GM23338 (cell line): ENCODE measurements around the gene ALOX15B. TPM values are rescaled to one million over a fixed set of nuclear protein-coding genes. Genes with fewer than 3 reads are reported as not detected.

Source experiments
- ATAC-seq: fragments of 200-7000 bp; cut with Tn5 transposase; 3 replicates; pipeline ENCODE4 v1.9.1; 2020
- DNase-seq: peaks from one replicate; pipeline ENCODE4 v3.0.0-alpha.2; 2015; ENCODE audit warnings: low spot score
- H2AFZ ChIP-seq: fragments of 200-600 bp; sonication (generic); 2 replicates; pipeline ENCODE4 v1.8.0; 2016; ENCODE audit warnings: antibody characterized with exemption, mild to moderate bottlenecking, moderate library complexity
- H3F3A ChIP-seq: fragments of 200-600 bp; sonication (generic); replicated peaks from 2 replicates; pipeline ENCODE4 v1.8.0; 2017; ENCODE audit warnings: antibody characterized with exemption, mixed run types, low read depth
- H3K27ac ChIP-seq: fragments of 200-600 bp; sonication (generic); 2 replicates; pipeline ENCODE4 v1.6.1; 2016; ENCODE audit warnings: low read depth
- H3K27me3 ChIP-seq: fragments of 200-600 bp; sonication (generic); 2 replicates; pipeline ENCODE4 v1.8.0; 2016; ENCODE audit warnings: mild to moderate bottlenecking, mixed run types, moderate library complexity; ENCODE audit not compliant: insufficient read depth
- H3K36me3 ChIP-seq: fragments of 200-600 bp; sonication (generic); 2 replicates; pipeline ENCODE4 v1.8.0; 2016; ENCODE audit warnings: mild to moderate bottlenecking; ENCODE audit not compliant: insufficient read depth
- H3K4me1 ChIP-seq: fragments of 200-600 bp; sonication (generic); 2 replicates; pipeline ENCODE4 v1.8.0; 2016; ENCODE audit warnings: mild to moderate bottlenecking, moderate library complexity; ENCODE audit not compliant: insufficient read depth
- H3K4me2 ChIP-seq: fragments of 200-600 bp; sonication (generic); 2 replicates; pipeline ENCODE4 v1.7.1; 2017; ENCODE audit warnings: mixed run types
- H3K4me3 ChIP-seq: fragments of 200-600 bp; sonication (generic); 2 replicates; pipeline ENCODE4 v1.6.1; 2016; ENCODE audit warnings: mixed run types
- H3K79me2 ChIP-seq: fragments of 200-600 bp; sonication (generic); replicated peaks from 2 replicates; pipeline ENCODE4 v1.8.0; 2017; ENCODE audit warnings: mild to moderate bottlenecking; ENCODE audit not compliant: insufficient read depth
- H3K9me2 ChIP-seq: fragments of 200-600 bp; sonication (generic); 2 replicates; pipeline ENCODE4 v1.8.0; 2017; ENCODE audit not compliant: insufficient read depth
- H4K20me1 ChIP-seq: fragments of 200-600 bp; sonication (generic); replicated peaks from 2 replicates; pipeline ENCODE4 v1.8.0; 2017; ENCODE audit warnings: mild to moderate bottlenecking; ENCODE audit not compliant: insufficient read depth
- H3K27ac Mint-ChIP-seq: 2 replicates; pipeline ENCODE4 v1.8.0; 2020; ENCODE audit warnings: inconsistent platforms, mild to moderate bottlenecking, moderate library complexity, mixed read lengths
- H3K27me3 Mint-ChIP-seq: 3 replicates; pipeline ENCODE4 v1.8.0; 2022; ENCODE audit warnings: low read depth, mild to moderate bottlenecking, moderate library complexity, mixed read lengths, inconsistent platforms; ENCODE audit not compliant: insufficient read depth, poor library complexity
- H3K36me3 Mint-ChIP-seq: 3 replicates; pipeline ENCODE4 v1.8.0; 2021; ENCODE audit warnings: low read depth, mild to moderate bottlenecking, inconsistent platforms, moderate library complexity, mixed read lengths
- H3K4me1 Mint-ChIP-seq: 3 replicates; pipeline ENCODE4 v1.8.0; 2020; ENCODE audit warnings: mild to moderate bottlenecking, inconsistent platforms, mixed read lengths
- H3K4me3 Mint-ChIP-seq: 3 replicates; pipeline ENCODE4 v1.8.0; 2021; ENCODE audit warnings: moderate library complexity, mild to moderate bottlenecking, inconsistent platforms, mixed read lengths
- H3K9me3 Mint-ChIP-seq: 3 replicates; pipeline ENCODE4 v1.8.0; 2020; ENCODE audit warnings: moderate library complexity, mild to moderate bottlenecking, inconsistent platforms, mixed read lengths
- CREB1 ChIP-seq: fragments of 250-450 bp; sonication (Bioruptor Pico); IDR thresholded peaks from 2 replicates; pipeline ENCODE4 v1.5.0; 2020; ENCODE audit warnings: low read depth, mild to moderate bottlenecking, moderate library complexity
- CTCF ChIP-seq, 2 experiments: fragments of 200-600 bp in 1 of 2; sonication (generic) in 1 of 2; conservative IDR thresholded peaks; 2 replicates each; pipeline versions ENCODE4 v1.5.1 to v1.6.1; 2016 to 2017; ENCODE audit warnings: antibody characterized with exemption in 2 of 2, low read depth in 2 of 2, mild to moderate bottlenecking in 2 of 2, moderate library complexity in 1 of 2
- ETS1 ChIP-seq: IDR thresholded peaks from 2 replicates; pipeline ENCODE4 v1.6.1; 2016; ENCODE audit warnings: antibody characterized with exemption
- EZH2 ChIP-seq: fragments of 200-600 bp; sonication (generic); IDR thresholded peaks from one replicate; pipeline ENCODE4 v1.8.0; 2017; ENCODE audit warnings: antibody characterized with exemption, mild to moderate bottlenecking, low read depth; ENCODE audit not compliant: unreplicated experiment
- EZH2phosphoT487 ChIP-seq: fragments of 200-600 bp; sonication (generic); IDR thresholded peaks from one replicate; pipeline ENCODE4 v1.8.1; 2018; ENCODE audit warnings: antibody characterized with exemption; ENCODE audit not compliant: unreplicated experiment
- JUNB ChIP-seq: IDR thresholded peaks from one replicate; pipeline ENCODE4 v1.6.1; 2016; ENCODE audit warnings: antibody characterized with exemption; ENCODE audit not compliant: unreplicated experiment
- POLR2AphosphoS5 ChIP-seq: IDR thresholded peaks from 2 replicates; pipeline ENCODE4 v1.6.1; 2016; ENCODE audit warnings: antibody characterized with exemption, low read depth
- REST ChIP-seq: IDR thresholded peaks from one replicate; pipeline ENCODE4 v1.6.1; 2018; ENCODE audit warnings: antibody characterized with exemption; ENCODE audit not compliant: unreplicated experiment
- STAT1 ChIP-seq: IDR thresholded peaks from one replicate; pipeline ENCODE4 v1.6.1; 2016; ENCODE audit warnings: antibody characterized with exemption; ENCODE audit not compliant: unreplicated experiment
- ZNF114 ChIP-seq: fragments of 250-450 bp; sonication (Bioruptor Pico); IDR thresholded peaks from 2 replicates; pipeline ENCODE4 v1.5.0; 2020; ENCODE audit warnings: mild to moderate bottlenecking, moderate library complexity
- ZNF331 ChIP-seq: fragments of 250-450 bp; sonication (Bioruptor Pico); IDR thresholded peaks from 2 replicates; pipeline ENCODE4 v1.5.0; 2020; ENCODE audit warnings: low read depth, mild to moderate bottlenecking, moderate library complexity
- ZNF462 ChIP-seq: fragments of 250-450 bp; sonication (Bioruptor Pico); IDR thresholded peaks from 2 replicates; pipeline ENCODE4 v1.5.0; 2020; ENCODE audit warnings: mild to moderate bottlenecking, moderate library complexity
- polyA plus RNA-seq: library from polyadenylated mRNA; unstranded; fragments of >200 nt; fragmentation: Nextera tagmentation; extraction: Ambion mirVana; gene quantifications from 2 replicates; pipeline ENCODE4 v1.2.1, GENCODE V29; 2016
- total RNA-seq: library from RNA; depleted of rRNA; stranded (reverse); fragments of >200 nt; shearing (Covaris generic); gene quantifications from 2 replicates; pipeline ENCODE4 v1.2.3, GENCODE V29; 2014

ALOX15B gene
- total and polyA plus RNA-seq, 2 experiments from 2014 or later, result 0.42 to 0.45 TPM

GRCh38 chr17:8039611-8040168, 831 bp downstream of the ALOX15B start:
- Mint-ChIP-seq H3K9me3 (no peaks in the 10 kb centered on the region; the same call in 2 of the 3 replicates), H3K4me1 (peaks cover 7% of the 10 kb centered on the region), H3K27ac (no peak overlapping the region), H3K27me3 (peaks cover 7% of the 10 kb centered on the region), H3K36me3 (no peaks in the 10 kb centered on the region), H3K4me3 (peak overlapping the region; percentile 57; the same call in 2 of the 3 replicates)
- H2AFZ ChIP-seq, result 0 out of 2 replicates have a peak overlapping the region, but pooled peaks have one; percentile 56
- no peak for TF ChIP-seq ZNF331 (CRISPR knock-in tag)
- TF ChIP-seq ZNF114 (CRISPR knock-in tag), result no peak
- no peak for TF ChIP-seq CREB1 (CRISPR knock-in tag)
- TF ChIP-seq EZH2phosphoT487, result no peak
- no peak for TF ChIP-seq ETS1
- TF ChIP-seq POLR2AphosphoS5, result no peak
- TF ChIP-seq JUNB, result no peak
- TF ChIP-seq REST, result no peak
- TF ChIP-seq CTCF (conservative IDR thresholded peaks at IDR 0.05; ENCODE audit: low read depth in 2 of 2), result no peak
- TF ChIP-seq EZH2, result no peak
- no peak for TF ChIP-seq STAT1
- no peak for TF ChIP-seq ZNF462 (CRISPR knock-in tag)
- DNase-seq (no peak), ATAC-seq (no peak)
- no peaks in the 10 kb centered on the region for H3K9me2 ChIP-seq
- H3K27ac ChIP-seq, result no peak overlapping the region
- H3F3A ChIP-seq, result 0 out of 2 replicates have a peak, but pooled peaks cover 3% of the 10 kb centered on the region
- peak overlapping the region; percentile 88 for H3K4me2 ChIP-seq
- no peaks in the 10 kb centered on the region for H3K79me2 ChIP-seq
- H3K4me1 ChIP-seq, result no peaks in the 10 kb centered on the region; the same call in 1 of the 2 replicates
- no peaks in the 10 kb centered on the region for H4K20me1 ChIP-seq
- no peaks in the 10 kb centered on the region for H3K36me3 ChIP-seq
- peak overlapping the region; percentile 66 for H3K4me3 ChIP-seq
- H3K27me3 ChIP-seq, result peaks cover 32% of the 10 kb centered on the region
